ENCODE measurements around the gene CSNK1A1.

The CSNK1A1 gene

DNA sequence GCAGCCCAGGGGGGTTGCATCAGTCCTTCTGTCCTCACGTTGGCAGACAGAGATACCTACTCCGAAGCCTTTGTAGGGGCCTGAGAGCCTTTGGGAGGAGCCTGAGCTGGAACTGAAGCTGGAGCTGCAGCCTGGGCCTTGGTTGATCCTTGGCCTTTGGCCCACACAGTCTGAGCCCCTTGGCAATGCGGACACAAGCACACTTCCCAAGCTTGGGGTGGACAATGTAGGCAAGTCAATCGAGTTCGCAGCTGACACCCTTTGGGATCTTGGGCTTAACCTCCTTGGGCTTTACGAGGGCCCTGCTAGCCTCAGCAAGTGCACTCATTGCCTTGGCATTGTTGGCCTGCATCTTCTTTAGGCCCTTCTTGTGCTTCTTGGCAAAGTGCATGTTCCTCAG, 5.9 kb downstream of the CSNK1A1 start:
- TF ChIP-seq ZC3H10 (CRISPR knock-in tag; IDR thresholded peaks at IDR 0.05) (no peak), CSDC2 (CRISPR knock-in tag; IDR thresholded peaks at IDR 0.05) (no peak)
- TF ChIP-seq, protein P1, sequence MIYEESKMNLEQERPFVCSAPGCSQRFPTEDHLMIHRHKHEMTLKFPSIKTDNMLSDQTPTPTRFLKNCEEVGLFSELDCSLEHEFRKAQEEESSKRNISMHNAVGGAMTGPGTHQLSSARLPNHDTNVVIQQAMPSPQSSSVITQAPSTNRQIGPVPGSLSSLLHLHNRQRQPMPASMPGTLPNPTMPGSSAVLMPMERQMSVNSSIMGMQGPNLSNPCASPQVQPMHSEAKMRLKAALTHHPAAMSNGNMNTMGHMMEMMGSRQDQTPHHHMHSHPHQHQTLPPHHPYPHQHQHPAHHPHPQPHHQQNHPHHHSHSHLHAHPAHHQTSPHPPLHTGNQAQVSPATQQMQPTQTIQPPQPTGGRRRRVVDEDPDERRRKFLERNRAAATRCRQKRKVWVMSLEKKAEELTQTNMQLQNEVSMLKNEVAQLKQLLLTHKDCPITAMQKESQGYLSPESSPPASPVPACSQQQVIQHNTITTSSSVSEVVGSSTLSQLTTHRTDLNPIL (CRISPR knock-in tag; IDR thresholded peaks at IDR 0.05; ENCODE audit: low read depth), result no peak
- TF ChIP-seq, protein P2, sequence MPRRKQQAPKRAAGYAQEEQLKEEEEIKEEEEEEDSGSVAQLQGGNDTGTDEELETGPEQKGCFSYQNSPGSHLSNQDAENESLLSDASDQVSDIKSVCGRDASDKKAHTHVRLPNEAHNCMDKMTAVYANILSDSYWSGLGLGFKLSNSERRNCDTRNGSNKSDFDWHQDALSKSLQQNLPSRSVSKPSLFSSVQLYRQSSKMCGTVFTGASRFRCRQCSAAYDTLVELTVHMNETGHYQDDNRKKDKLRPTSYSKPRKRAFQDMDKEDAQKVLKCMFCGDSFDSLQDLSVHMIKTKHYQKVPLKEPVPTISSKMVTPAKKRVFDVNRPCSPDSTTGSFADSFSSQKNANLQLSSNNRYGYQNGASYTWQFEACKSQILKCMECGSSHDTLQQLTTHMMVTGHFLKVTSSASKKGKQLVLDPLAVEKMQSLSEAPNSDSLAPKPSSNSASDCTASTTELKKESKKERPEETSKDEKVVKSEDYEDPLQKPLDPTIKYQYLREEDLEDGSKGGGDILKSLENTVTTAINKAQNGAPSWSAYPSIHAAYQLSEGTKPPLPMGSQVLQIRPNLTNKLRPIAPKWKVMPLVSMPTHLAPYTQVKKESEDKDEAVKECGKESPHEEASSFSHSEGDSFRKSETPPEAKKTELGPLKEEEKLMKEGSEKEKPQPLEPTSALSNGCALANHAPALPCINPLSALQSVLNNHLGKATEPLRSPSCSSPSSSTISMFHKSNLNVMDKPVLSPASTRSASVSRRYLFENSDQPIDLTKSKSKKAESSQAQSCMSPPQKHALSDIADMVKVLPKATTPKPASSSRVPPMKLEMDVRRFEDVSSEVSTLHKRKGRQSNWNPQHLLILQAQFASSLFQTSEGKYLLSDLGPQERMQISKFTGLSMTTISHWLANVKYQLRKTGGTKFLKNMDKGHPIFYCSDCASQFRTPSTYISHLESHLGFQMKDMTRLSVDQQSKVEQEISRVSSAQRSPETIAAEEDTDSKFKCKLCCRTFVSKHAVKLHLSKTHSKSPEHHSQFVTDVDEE (CRISPR knock-in tag; IDR thresholded peaks at IDR 0.05), result no peak
- TF ChIP-seq, protein P3, sequence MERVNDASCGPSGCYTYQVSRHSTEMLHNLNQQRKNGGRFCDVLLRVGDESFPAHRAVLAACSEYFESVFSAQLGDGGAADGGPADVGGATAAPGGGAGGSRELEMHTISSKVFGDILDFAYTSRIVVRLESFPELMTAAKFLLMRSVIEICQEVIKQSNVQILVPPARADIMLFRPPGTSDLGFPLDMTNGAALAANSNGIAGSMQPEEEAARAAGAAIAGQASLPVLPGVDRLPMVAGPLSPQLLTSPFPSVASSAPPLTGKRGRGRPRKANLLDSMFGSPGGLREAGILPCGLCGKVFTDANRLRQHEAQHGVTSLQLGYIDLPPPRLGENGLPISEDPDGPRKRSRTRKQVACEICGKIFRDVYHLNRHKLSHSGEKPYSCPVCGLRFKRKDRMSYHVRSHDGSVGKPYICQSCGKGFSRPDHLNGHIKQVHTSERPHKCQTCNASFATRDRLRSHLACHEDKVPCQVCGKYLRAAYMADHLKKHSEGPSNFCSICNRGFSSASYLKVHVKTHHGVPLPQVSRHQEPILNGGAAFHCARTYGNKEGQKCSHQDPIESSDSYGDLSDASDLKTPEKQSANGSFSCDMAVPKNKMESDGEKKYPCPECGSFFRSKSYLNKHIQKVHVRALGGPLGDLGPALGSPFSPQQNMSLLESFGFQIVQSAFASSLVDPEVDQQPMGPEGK (CRISPR knock-in tag; IDR thresholded peaks at IDR 0.05; ENCODE audit: borderline replicate concordance), result no peak
- no peak for ATAC-seq

DNA sequence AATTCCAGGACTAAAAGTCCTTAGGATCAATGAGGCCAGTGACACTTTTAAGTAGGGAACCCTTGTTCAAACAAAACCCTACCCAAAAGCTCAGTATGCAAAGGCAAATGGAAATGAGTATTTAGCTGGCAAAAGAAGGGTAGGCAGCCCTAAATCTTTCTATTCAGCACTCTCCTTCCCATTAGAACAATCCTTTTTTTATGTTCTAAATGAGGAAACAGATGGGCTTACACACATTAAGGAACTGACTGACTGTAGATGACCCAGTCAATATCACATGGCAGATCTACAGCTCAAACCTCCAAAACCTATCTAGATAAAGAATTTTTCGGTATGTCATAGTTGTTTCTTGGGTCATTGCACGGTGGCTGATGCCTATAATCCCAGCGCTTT, 7.2 kb downstream of the CSNK1A1 start:
- no peak for TF ChIP-seq RARB (CRISPR knock-in tag; IDR thresholded peaks at IDR 0.05)
- ATAC-seq, result no peak

DNA sequence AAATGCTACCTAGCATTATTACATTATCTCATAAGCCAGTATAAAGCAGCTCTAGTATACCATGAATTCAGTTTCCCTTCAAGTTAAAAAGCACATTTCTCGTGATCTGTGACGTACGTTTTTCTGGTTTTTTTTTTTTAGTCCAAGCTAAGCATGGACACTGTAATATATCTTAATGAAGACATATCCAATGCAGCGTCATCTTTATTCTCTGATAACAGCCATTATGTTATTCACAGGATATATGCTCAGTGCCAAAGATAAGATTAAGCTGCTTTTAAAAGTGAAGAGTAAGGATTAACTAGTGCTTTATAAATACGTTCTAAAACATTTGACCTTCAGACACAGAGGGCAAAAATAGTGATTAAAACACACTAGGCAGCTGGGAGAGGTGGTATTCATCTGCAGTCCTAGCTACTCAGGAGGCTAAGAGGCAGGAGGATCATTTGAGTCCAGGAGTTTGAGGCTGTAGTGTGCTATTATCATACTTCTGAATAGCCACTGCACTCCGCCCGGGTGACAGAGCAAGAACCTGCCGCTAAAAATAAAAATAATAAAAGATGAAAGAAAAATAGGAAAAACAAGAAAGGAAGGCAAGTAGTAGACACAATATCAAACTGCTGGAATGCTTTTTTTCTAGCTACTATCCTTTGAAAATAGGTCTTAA, 7.7 kb downstream of the CSNK1A1 start:
- peak; percentile 9; the same call in 2 of the 3 replicates for ATAC-seq
- TF ChIP-seq ISL1 (CRISPR knock-in tag; IDR thresholded peaks at IDR 0.05), result peak; percentile 68
- TF ChIP-seq, protein P4, sequence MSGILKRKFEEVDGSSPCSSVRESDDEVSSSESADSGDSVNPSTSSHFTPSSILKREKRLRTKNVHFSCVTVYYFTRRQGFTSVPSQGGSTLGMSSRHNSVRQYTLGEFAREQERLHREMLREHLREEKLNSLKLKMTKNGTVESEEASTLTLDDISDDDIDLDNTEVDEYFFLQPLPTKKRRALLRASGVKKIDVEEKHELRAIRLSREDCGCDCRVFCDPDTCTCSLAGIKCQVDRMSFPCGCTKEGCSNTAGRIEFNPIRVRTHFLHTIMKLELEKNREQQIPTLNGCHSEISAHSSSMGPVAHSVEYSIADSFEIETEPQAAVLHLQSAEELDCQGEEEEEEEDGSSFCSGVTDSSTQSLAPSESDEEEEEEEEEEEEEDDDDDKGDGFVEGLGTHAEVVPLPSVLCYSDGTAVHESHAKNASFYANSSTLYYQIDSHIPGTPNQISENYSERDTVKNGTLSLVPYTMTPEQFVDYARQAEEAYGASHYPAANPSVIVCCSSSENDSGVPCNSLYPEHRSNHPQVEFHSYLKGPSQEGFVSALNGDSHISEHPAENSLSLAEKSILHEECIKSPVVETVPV (CRISPR knock-in tag; IDR thresholded peaks at IDR 0.05), result no peak

DNA sequence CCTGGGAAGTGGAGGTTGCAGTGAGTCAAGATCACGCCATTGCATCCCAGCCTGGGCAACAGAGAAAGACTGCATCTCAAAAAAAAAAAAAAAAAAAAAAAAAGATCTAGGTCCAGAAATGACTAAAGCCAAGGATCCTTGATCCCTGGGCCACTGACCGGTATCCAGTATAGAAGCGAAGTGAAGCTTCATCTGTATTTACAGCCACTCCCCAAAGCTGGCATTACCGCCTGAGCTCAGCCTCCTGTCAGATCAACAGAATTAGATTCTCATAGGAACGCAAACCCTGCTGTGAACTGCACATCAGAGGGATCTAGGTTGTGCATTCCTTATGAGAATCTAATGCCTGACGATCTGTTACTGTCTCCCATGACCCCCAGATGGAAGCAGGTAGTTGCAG, 9.3 kb downstream of the CSNK1A1 start:
- no peak for ATAC-seq
- no peak for TF ChIP-seq RARB (CRISPR knock-in tag; IDR thresholded peaks at IDR 0.05)

DNA sequence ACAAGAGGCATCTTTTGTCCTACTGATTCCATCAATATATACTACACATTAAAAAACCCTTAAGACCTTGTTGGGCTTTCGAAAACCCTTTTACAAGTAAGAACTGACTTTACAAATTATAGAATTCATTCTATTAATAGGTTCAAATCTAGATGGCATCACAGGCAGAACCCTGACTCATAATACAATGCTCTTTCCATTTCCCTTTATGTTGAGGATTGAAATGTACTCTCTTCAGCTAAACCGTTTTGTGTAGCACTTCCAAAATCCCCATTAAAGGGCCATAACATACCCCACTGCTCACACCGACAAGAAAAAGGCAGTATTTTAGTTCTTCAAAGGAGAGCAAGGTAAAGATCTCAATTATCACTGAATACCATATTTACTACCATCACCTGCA, 11.2 kb downstream of the CSNK1A1 start:
- TF ChIP-seq, protein P3 (CRISPR knock-in tag; IDR thresholded peaks at IDR 0.05; ENCODE audit: borderline replicate concordance), result no peak
- TF ChIP-seq OSR1 (CRISPR knock-in tag; IDR thresholded peaks at IDR 0.05) (no peak), TOX (CRISPR knock-in tag; IDR thresholded peaks at IDR 0.05; ENCODE audit: borderline replicate concordance) (no peak), PPARA (CRISPR knock-in tag; IDR thresholded peaks at IDR 0.05; ENCODE audit: borderline replicate concordance) (no peak)
- ATAC-seq, result no peak

DNA sequence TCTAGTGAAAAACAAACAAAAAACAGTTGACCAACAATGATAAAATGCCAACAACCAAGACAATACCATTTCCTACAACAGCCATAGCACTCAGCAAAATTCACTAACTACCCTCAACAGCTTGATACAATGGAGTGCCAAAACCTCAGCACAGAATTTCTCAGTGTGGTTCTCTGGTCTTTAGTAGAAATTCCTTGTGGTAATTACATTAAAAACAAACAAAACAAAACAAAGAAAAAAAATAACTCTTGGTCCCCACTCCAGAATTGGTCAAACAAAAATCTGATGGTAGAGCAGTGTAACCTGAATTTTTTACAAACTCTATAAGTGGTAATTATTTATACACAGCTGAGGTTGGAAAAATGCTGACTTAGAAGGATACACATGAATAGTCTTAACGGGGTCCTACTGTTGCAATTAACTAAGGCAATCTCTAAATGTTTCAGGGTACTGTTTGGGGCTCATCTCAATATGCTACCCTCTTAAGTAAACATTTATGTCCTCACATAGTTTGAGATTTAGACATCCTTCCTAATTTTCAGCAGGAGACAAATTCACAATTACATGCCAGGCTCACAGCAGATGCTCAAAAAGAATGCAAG, 13.8 kb downstream of the CSNK1A1 start:
- ATAC-seq, result no peak
- TF ChIP-seq TCF4 (CRISPR knock-in tag; IDR thresholded peaks at IDR 0.05; ENCODE audit: borderline replicate concordance) (no peak), RARB (CRISPR knock-in tag; IDR thresholded peaks at IDR 0.05) (no peak), ESRRG (CRISPR knock-in tag; IDR thresholded peaks at IDR 0.05) (no peak), SNAI2 (CRISPR knock-in tag; IDR thresholded peaks at IDR 0.05) (no peak), PPARA (CRISPR knock-in tag; IDR thresholded peaks at IDR 0.05; ENCODE audit: borderline replicate concordance) (no peak), ZNF8 (CRISPR knock-in tag; IDR thresholded peaks at IDR 0.05) (no peak), TOX (CRISPR knock-in tag; IDR thresholded peaks at IDR 0.05; ENCODE audit: borderline replicate concordance) (no peak), ZFP3 (CRISPR knock-in tag; IDR thresholded peaks at IDR 0.05) (no peak)
- TF ChIP-seq, protein P1 (CRISPR knock-in tag; IDR thresholded peaks at IDR 0.05; ENCODE audit: low read depth), result no peak
- TF ChIP-seq, protein P3 (CRISPR knock-in tag; IDR thresholded peaks at IDR 0.05; ENCODE audit: borderline replicate concordance), result no peak
